Measurements from ENCODE around the gene ERN1.
"Not testable (repeated sequence)": the region's sequence is repeated elsewhere in the genome, so short reads cannot be mapped to it uniquely, and the experiment has no call there.

Gene ERN1

GRCh38 chr17:64129765-64130558, at the start of gene ERN1:
TSS of gene ERN1 (minus strand) at chr17:64130144. CDS start at chr17:64130029, 115 bp downstream.
- peak; percentile 87 to 94 for DNase-seq

GRCh38 chr17:64179024-64179423, 49.1 kb upstream of the ERN1 start:
- DNase-seq = not testable (repeated sequence)

GRCh38 chr17:64178011-64178825, 48.3 kb upstream of the ERN1 start:
- no peak for DNase-seq

GRCh38 chr17:64177311-64178010, 47.5 kb upstream of the ERN1 start:
- no peak for DNase-seq

GRCh38 chr17:64176556-64176955, 46.6 kb upstream of the ERN1 start:
- DNase-seq = no peak

GRCh38 chr17:64174686-64175456, 44.9 kb upstream of the ERN1 start:
- DNase-seq = no peak

- no peak for DNase-seq
Observed at GRCh38 chr17:64173646-64174045, 43.7 kb upstream of the ERN1 start.

GRCh38 chr17:64172510-64172909, 42.6 kb upstream of the ERN1 start:
- DNase-seq = no peak

- no peak for DNase-seq
Observed at GRCh38 chr17:64171041-64171440, 41.1 kb upstream of the ERN1 start.

- DNase-seq = no peak
Observed at GRCh38 chr17:64170286-64170685, 40.3 kb upstream of the ERN1 start.

- DNase-seq = not testable (repeated sequence)
Observed at GRCh38 chr17:64167666-64168065, 37.7 kb upstream of the ERN1 start.

- DNase-seq = no peak
Observed at GRCh38 chr17:64166876-64167275, 36.9 kb upstream of the ERN1 start.

GRCh38 chr17:64165347-64165746, 35.4 kb upstream of the ERN1 start:
- DNase-seq = no peak

- DNase-seq = no peak
Observed at GRCh38 chr17:64164596-64165285, 34.8 kb upstream of the ERN1 start.

- no peak for DNase-seq
Observed at GRCh38 chr17:64163468-64163867, 33.5 kb upstream of the ERN1 start.

GRCh38 chr17:64162554-64162953, 32.6 kb upstream of the ERN1 start:
- DNase-seq = no peak

- DNase-seq = no peak
Observed at GRCh38 chr17:64161380-64162176, 31.6 kb upstream of the ERN1 start.

- no peak for DNase-seq
Observed at GRCh38 chr17:64160378-64160777, 30.4 kb upstream of the ERN1 start.

GRCh38 chr17:64158831-64159590, 29.1 kb upstream of the ERN1 start:
- no peak for DNase-seq

GRCh38 chr17:64158406-64158805, 28.5 kb upstream of the ERN1 start:
- no peak for DNase-seq
